DMS 273 (cell line): ENCODE measurements around the gene DEK.
"Not testable (repeated sequence)": the region's sequence is repeated elsewhere in the genome, so short reads cannot be mapped to it uniquely, and the experiment has no call there.

ENCODE experiments used
- DNase-seq: peaks from one replicate; lab custom pipeline; 2025; ENCODE audit not compliant: unreplicated experiment; lab: John Stamatoyannopoulos, UW

The DEK gene

GRCh38 chr6:18207949-18208348 lies 56.4 kb downstream of the DEK start:
- no peak for DNase-seq

GRCh38 chr6:18207438-18207837 lies 56.9 kb downstream of the DEK start:
- DNase-seq = no peak

- DNase-seq = no peak
These were observed 57.7 kb downstream of the DEK start for GRCh38 chr6:18206591-18206990.

- no peak for DNase-seq
These were observed 59.6 kb downstream of the DEK start for GRCh38 chr6:18204691-18205090.

GRCh38 chr6:18203786-18204185 lies 60.5 kb downstream of the DEK start:
- DNase-seq = no peak

GRCh38 chr6:18192026-18192425 lies 72.3 kb downstream of the DEK start:
- no peak for DNase-seq

- DNase-seq = no peak
These were observed 75.1 kb downstream of the DEK start for GRCh38 chr6:18189196-18189595.

GRCh38 chr6:18187701-18188100 lies 76.6 kb downstream of the DEK start:
- DNase-seq = no peak

- no peak for DNase-seq
These were observed 77.6 kb downstream of the DEK start for GRCh38 chr6:18186540-18187250.

GRCh38 chr6:18186033-18186432 lies 78.3 kb downstream of the DEK start:
- no peak for DNase-seq

- DNase-seq = no peak
These were observed 78.7 kb downstream of the DEK start for GRCh38 chr6:18185624-18186023.

- DNase-seq = peak; percentile 19
These were observed 80.6 kb downstream of the DEK start for GRCh38 chr6:18183766-18184165.

GRCh38 chr6:18182568-18182967 lies 81.8 kb downstream of the DEK start:
- no peak for DNase-seq

- DNase-seq = no peak
These were observed 84.5 kb downstream of the DEK start for GRCh38 chr6:18179770-18180356.

- no peak for DNase-seq
These were observed 85.2 kb downstream of the DEK start for GRCh38 chr6:18178960-18179615.

- DNase-seq = no peak
These were observed 86.9 kb downstream of the DEK start for GRCh38 chr6:18177286-18177965.

- not testable (repeated sequence) for DNase-seq
These were observed 88.1 kb downstream of the DEK start for GRCh38 chr6:18176198-18176597.
